ENCODE results near the gene TIMM8A. TPM values are rescaled to one million over a fixed set of nuclear protein-coding genes. Genes with fewer than 3 reads are reported as not detected.

Gene TIMM8A
- total RNA-seq, 1 experiment from 2014 or later: 24.9 TPM

- H3K79me2 ChIP-seq (ENCODE audit: insufficient read depth, low read length): no peaks in the 10 kb centered on the region
- intact Hi-C loops (cut with micrococcal nuclease): no loop called here
- RAD21 ChIA-PET (ENCODE audit: low non-redundant PET in 1 of 2, low total read pairs in 2 of 2, uncharacterized antibody in 2 of 2, unreplicated experiment in 2 of 2): no interaction called here
- no peaks in the 10 kb centered on the region for H3K36me3 ChIP-seq (ENCODE audit: control insufficient read depth in 1 of 2, insufficient read depth in 2 of 2, low read length in 2 of 2)
- peaks cover 0 to under 1% of the 10 kb centered on the region in 2 experiments; a peak in 1 of 4 replicates for H3K4me1 ChIP-seq (ENCODE audit: control insufficient read depth in 1 of 2, insufficient read depth in 2 of 2, low read length in 2 of 2)
- TF ChIP-seq CTCF (IDR thresholded peaks at IDR 0.05 in 2 of 3, conservative IDR thresholded peaks at IDR 0.05 in 1 of 3; ENCODE audit: borderline replicate concordance in 1 of 3, insufficient read depth in 1 of 3, low read depth in 2 of 3, low read length in 2 of 3): no peak
- no peak for TF ChIP-seq TCF7L2 (IDR thresholded peaks at IDR 0.05; ENCODE audit: borderline replicate concordance, extremely low read depth, insufficient read depth, insufficient read length)
- no peak for TF ChIP-seq RAD21 (IDR thresholded peaks at IDR 0.05; ENCODE audit: low read depth)
- no peak overlapping the region for H3K4me2 ChIP-seq (ENCODE audit: low read length)
- POLR2A ChIA-PET: no interaction called here
- no peaks in the 10 kb centered on the region for H3K27me3 ChIP-seq (ENCODE audit: insufficient read depth, low read length)
- no TSS peak for BruUV-seq (replicated peaks)
- no peaks in the 10 kb centered on the region for H3K9me2 ChIP-seq (ENCODE audit: insufficient read depth)
- CTCF ChIA-PET: no interaction called here
- H3K9ac ChIP-seq (ENCODE audit: low read length): no peak overlapping the region
- no peak overlapping the region for H3K27ac ChIP-seq (ENCODE audit: low read depth, low read length)
- ATAC-seq (no peak), DNase-seq (ENCODE audit: low read depth, low spot score) (no peak)
- H4K20me1 ChIP-seq (ENCODE audit: insufficient read depth): no peaks in the 10 kb centered on the region
- no peak overlapping the region for H2AFZ ChIP-seq (ENCODE audit: low read depth, low read length, poor library complexity, severe bottlenecking)
- H3K9me3 ChIP-seq (ENCODE audit: control insufficient read depth in 1 of 2, insufficient read depth in 1 of 2, low read depth in 1 of 2, low read length in 2 of 2): no peaks in the 10 kb centered on the region
- H3K4me3 ChIP-seq (replicated peaks in 1 of 2; ENCODE audit: low read depth in 1 of 2, low read length in 2 of 2): no peak overlapping the region
These were observed 36.6 kb upstream of the TIMM8A start for GRCh38 chrX:101385026-101385684.

- no TSS peak for BruUV-seq (replicated peaks)
- Histone ChIP-seq H3K4me2 (ENCODE audit: low read length) (no peak overlapping the region), H3K9ac (ENCODE audit: low read length) (no peak overlapping the region), H3K4me1 (ENCODE audit: control insufficient read depth in 1 of 2, insufficient read depth in 2 of 2, low read length in 2 of 2) (no peaks in the 10 kb centered on the region), H3K27ac (ENCODE audit: low read depth, low read length) (no peak overlapping the region), H3K79me2 (ENCODE audit: insufficient read depth, low read length) (no peaks in the 10 kb centered on the region), H3K27me3 (ENCODE audit: insufficient read depth, low read length) (no peaks in the 10 kb centered on the region), H3K9me3 (ENCODE audit: control insufficient read depth in 1 of 2, insufficient read depth in 1 of 2, low read depth in 1 of 2, low read length in 2 of 2) (no peaks in the 10 kb centered on the region), H2AFZ (ENCODE audit: low read depth, low read length, poor library complexity, severe bottlenecking) (no peak overlapping the region), H3K4me3 (replicated peaks in 1 of 2; ENCODE audit: low read depth in 1 of 2, low read length in 2 of 2) (no peak overlapping the region), H4K20me1 (ENCODE audit: insufficient read depth) (no peaks in the 10 kb centered on the region), H3K36me3 (ENCODE audit: control insufficient read depth in 1 of 2, insufficient read depth in 2 of 2, low read length in 2 of 2) (no peaks in the 10 kb centered on the region), H3K9me2 (ENCODE audit: insufficient read depth) (no peaks in the 10 kb centered on the region)
- ATAC-seq (no peak), DNase-seq (ENCODE audit: low read depth, low spot score) (no peak)
- ChIA-PET CTCF (no interaction called here), RAD21 (ENCODE audit: low non-redundant PET in 1 of 2, low total read pairs in 2 of 2, uncharacterized antibody in 2 of 2, unreplicated experiment in 2 of 2) (no interaction called here), POLR2A (no interaction called here)
- intact Hi-C loops (cut with micrococcal nuclease): no loop called here
- TF ChIP-seq REST (IDR thresholded peaks at IDR 0.05; ENCODE audit: low read depth) (no peak), SRF (IDR thresholded peaks at IDR 0.05; ENCODE audit: low read depth) (no peak), YY1 (IDR thresholded peaks at IDR 0.05; ENCODE audit: extremely low read depth, insufficient replicate concordance, low read depth, low read length) (no peak), CBX3 (IDR thresholded peaks at IDR 0.05; ENCODE audit: low read depth) (no peak), JUND (IDR thresholded peaks at IDR 0.05) (no peak), ZNF274 (IDR thresholded peaks at IDR 0.05; ENCODE audit: low read depth, low read length) (no peak)
These were observed 35.2 kb upstream of the TIMM8A start for GRCh38 chrX:101383679-101384205.

All from HCT116 (cell line).